Keratinocyte (primary cell): ENCODE measurements around the gene GPR137B. TPM values are rescaled to one million over a fixed set of nuclear protein-coding genes. Genes with fewer than 3 reads are reported as not detected.

Experiments
- DNase-seq: peaks from one replicate; pipeline ENCODE4 v3.0.0-alpha.2; 2011; ENCODE audit warnings: low read depth, missing footprints, low spot score
- FAIRE-seq: peaks from 2 replicates; lab custom pipeline; 2011; peaks lifted over from hg19 to GRCh38; lab: Jason Lieb, UNC
- H2AFZ ChIP-seq: 2 replicates; pipeline ENCODE4 v1.6.0; 2012; ENCODE audit warnings: low read length, control low read depth, inconsistent platforms; ENCODE audit not compliant: control insufficient read depth
- H3K27ac ChIP-seq: 2 replicates; pipeline ENCODE4 v1.5.1; 2011; ENCODE audit warnings: low read length; ENCODE audit not compliant: control insufficient read depth, insufficient read depth
- H3K27me3 ChIP-seq: 3 replicates; pipeline ENCODE4 v1.6.0; 2011; ENCODE audit warnings: low read length; ENCODE audit not compliant: control insufficient read depth, insufficient read depth; ENCODE audit errors: extremely low read depth
- H3K36me3 ChIP-seq, 2 experiments: 2 replicates in 1 of 2; 3 replicates in 1 of 2; pipeline ENCODE4 v1.5.1; 2011; ENCODE audit warnings: low read length in 2 of 2, mild to moderate bottlenecking in 1 of 2; ENCODE audit not compliant: control insufficient read depth in 2 of 2, insufficient read depth in 2 of 2; ENCODE audit errors: extremely low read depth in 1 of 2
- H3K4me1 ChIP-seq: 3 replicates; pipeline ENCODE4 v1.5.1; 2011; ENCODE audit warnings: low read length; ENCODE audit not compliant: control insufficient read depth, insufficient read depth; ENCODE audit errors: extremely low read depth
- H3K4me2 ChIP-seq: 3 replicates; pipeline ENCODE4 v1.6.0; 2011; ENCODE audit warnings: low read depth, low read length; ENCODE audit not compliant: control insufficient read depth, insufficient read depth; ENCODE audit errors: extremely low read depth
- H3K4me3 ChIP-seq, 3 experiments: fragments of 200-600 bp in 1 of 3; sonication (generic) in 1 of 3; 2 replicates in 2 of 3; 3 replicates in 1 of 3; pipeline ENCODE4 v1.5.1; 2011 to 2016; ENCODE audit warnings: low read length in 3 of 3, mild to moderate bottlenecking in 3 of 3, control low read depth in 2 of 3, inconsistent platforms in 1 of 3, low read depth in 1 of 3, mixed read lengths in 1 of 3, mixed run types in 1 of 3, moderate library complexity in 1 of 3; ENCODE audit not compliant: control insufficient read depth in 2 of 3, insufficient read depth in 2 of 3; ENCODE audit errors: extremely low read depth in 1 of 3
- H3K79me2 ChIP-seq: 2 replicates; pipeline ENCODE4 v1.6.0; 2012; ENCODE audit warnings: low read length; ENCODE audit not compliant: control insufficient read depth, insufficient read depth
- H3K9ac ChIP-seq: 3 replicates; pipeline ENCODE4 v1.6.0; 2011; ENCODE audit warnings: low read length; ENCODE audit not compliant: control insufficient read depth, insufficient read depth; ENCODE audit errors: extremely low read depth
- H3K9me1 ChIP-seq: 3 replicates; pipeline ENCODE4 v1.6.0; 2011; ENCODE audit warnings: low read length; ENCODE audit not compliant: control insufficient read depth, insufficient read depth; ENCODE audit errors: extremely low read depth
- H3K9me3 ChIP-seq: 2 replicates; pipeline ENCODE4 v1.5.1; 2012; ENCODE audit warnings: low read depth, low read length; ENCODE audit not compliant: control insufficient read depth
- H4K20me1 ChIP-seq: 3 replicates; pipeline ENCODE4 v1.6.0; 2011; ENCODE audit warnings: low read length; ENCODE audit not compliant: control insufficient read depth, insufficient read depth; ENCODE audit errors: extremely low read depth
- CTCF ChIP-seq, 3 experiments: IDR thresholded peaks in 1 of 3; conservative IDR thresholded peaks in 1 of 3; optimal IDR thresholded peaks in 1 of 3; 2 replicates in 2 of 3; 3 replicates in 1 of 3; pipeline versions ENCODE3 to v1.5.1; 2011; ENCODE audit warnings: low read length in 3 of 3, mild to moderate bottlenecking in 3 of 3, moderate library complexity in 2 of 3, control low read depth in 1 of 3, inconsistent platforms in 1 of 3; ENCODE audit not compliant: insufficient read depth in 2 of 3; ENCODE audit errors: extremely low read depth in 1 of 3
- EZH2 ChIP-seq: IDR thresholded peaks from one replicate; pipeline ENCODE4 v1.6.1; 2012; ENCODE audit warnings: inconsistent platforms, mild to moderate bottlenecking, low read length, moderate library complexity
- dilution Hi-C: fragments of 300-500 bp; cut with MboI; formaldehyde crosslinking; loops from one replicate; pipeline ENCODE4 v1.7.0; 2020; ENCODE audit warnings: low sequenced_read_pairs; ENCODE audit not compliant: extremely low pct_ligation_motif_present
- polyA plus RNA-seq, 5 experiments: library from polyadenylated mRNA; depleted of rRNA in 3 of 5; stranded (reverse) in 3 of 5; stranded (forward) in 1 of 5; unstranded in 1 of 5; fragments of >200 nt; gene quantifications; 1 replicate in 1 of 5; 2 replicates in 3 of 5; 3 replicates in 1 of 5; pipeline versions ENCODE4 v1.2.1 to v1.2.3, GENCODE V29; 2011 to 2012; ENCODE audit warnings: missing spikeins in 2 of 5, low read depth in 1 of 5, low replicate concordance in 1 of 5

The GPR137B gene
- polyA plus RNA-seq, 1 donor (not counting 4 experiments of a cell fraction or from before 2014, with no cell fraction given), result 7.1 TPM

GRCh38 chr1:236120721-236121153, 21.6 kb upstream of the GPR137B start:
- Histone ChIP-seq H3K27ac (no peak overlapping the region), H3K79me2 (no peaks in the 10 kb centered on the region), H3K9me3 (no peaks in the 10 kb centered on the region), H3K36me3 (no peaks in the 10 kb centered on the region), H3K9ac (no peak overlapping the region), H4K20me1 (no peaks in the 10 kb centered on the region), H3K27me3 (no peaks in the 10 kb centered on the region), H2AFZ (no peak overlapping the region), H3K9me1 (no peaks in the 10 kb centered on the region), H3K4me2 (no peak overlapping the region), H3K4me1 (peaks cover 5% of the 10 kb centered on the region), H3K4me3 (no peak overlapping the region)
- no peak for FAIRE-seq
- TF ChIP-seq CTCF (optimal IDR thresholded peaks at IDR 0.05 in 1 of 3, IDR thresholded peaks at IDR 0.05 in 1 of 3, conservative IDR thresholded peaks at IDR 0.05 in 1 of 3; ENCODE audit: extremely low read depth in 1 of 3, insufficient read depth in 2 of 3, low read length in 3 of 3), result no peak
- no peak for TF ChIP-seq EZH2
- dilution Hi-C loops, result no loop called here
- no peak for DNase-seq

GRCh38 chr1:236122176-236122575, 20.2 kb upstream of the GPR137B start:
- H3K27ac ChIP-seq, result no peak overlapping the region
- no peak overlapping the region for H3K9ac ChIP-seq
- no peaks in the 10 kb centered on the region for H3K9me1 ChIP-seq
- H4K20me1 ChIP-seq, result no peaks in the 10 kb centered on the region
- H3K9me3 ChIP-seq, result no peaks in the 10 kb centered on the region
- no peak overlapping the region for H3K4me3 ChIP-seq
- no peaks in the 10 kb centered on the region for H3K27me3 ChIP-seq
- H3K36me3 ChIP-seq, result no peaks in the 10 kb centered on the region
- no peaks in the 10 kb centered on the region for H3K79me2 ChIP-seq
- TF ChIP-seq EZH2 (no peak), CTCF (optimal IDR thresholded peaks at IDR 0.05 in 1 of 3, IDR thresholded peaks at IDR 0.05 in 1 of 3, conservative IDR thresholded peaks at IDR 0.05 in 1 of 3; ENCODE audit: extremely low read depth in 1 of 3, insufficient read depth in 2 of 3, low read length in 3 of 3) (no peak)
- H3K4me2 ChIP-seq, result no peak overlapping the region
- dilution Hi-C loops, result no loop called here
- FAIRE-seq, result no peak
- peaks cover 5% of the 10 kb centered on the region for H3K4me1 ChIP-seq
- no peak overlapping the region for H2AFZ ChIP-seq
- no peak for DNase-seq
